EL (cell line): ENCODE results near the gene GOLPH3L.
"Not testable (repeated sequence)": the region's sequence is repeated elsewhere in the genome, so short reads cannot be mapped to it uniquely, and the experiment has no call there.

Experiments used
- DNase-seq: peaks from one replicate; pipeline ENCODE4 v3.0.0-alpha.2; 2016

The GOLPH3L gene

GRCh38 chr1:150613061-150613920 is 83.7 kb downstream of the GOLPH3L start:
- peak; percentile 82 for DNase-seq

GRCh38 chr1:150612014-150612345 is 85.0 kb downstream of the GOLPH3L start:
- no peak for DNase-seq

- no peak for DNase-seq
Measured at GRCh38 chr1:150610576-150610975, 86.4 kb downstream of the GOLPH3L start.

GRCh38 chr1:150609732-150610131 is 87.2 kb downstream of the GOLPH3L start:
- no peak for DNase-seq

GRCh38 chr1:150606463-150607142 is 90.4 kb downstream of the GOLPH3L start:
- no peak for DNase-seq

GRCh38 chr1:150605451-150605731 is 91.6 kb downstream of the GOLPH3L start:
- not testable (repeated sequence) for DNase-seq

- no peak for DNase-seq
Measured at GRCh38 chr1:150604226-150604588, 92.7 kb downstream of the GOLPH3L start.

GRCh38 chr1:150603711-150604110 is 93.2 kb downstream of the GOLPH3L start:
- DNase-seq: no peak

GRCh38 chr1:150602372-150602771 is 94.6 kb downstream of the GOLPH3L start:
- not testable (repeated sequence) for DNase-seq

GRCh38 chr1:150601540-150601939 is 95.4 kb downstream of the GOLPH3L start:
- DNase-seq: no peak

GRCh38 chr1:150598346-150598745 is 98.6 kb downstream of the GOLPH3L start:
- DNase-seq: not testable (repeated sequence)

GRCh38 chr1:150596976-150597375 is 100.0 kb downstream of the GOLPH3L start:
- DNase-seq: no peak
